Suprapubic skin (tissue), 3 donors: Measurements from ENCODE around the gene FOXO3.

Experiments used
- CTCF ChIP-seq, 2 donors: fragments of 200-600 bp in 1 of 2; fragments of 450-650 bp in 1 of 2; sonication (generic) in 1 of 2; IDR thresholded peaks; one replicate each; pipeline ENCODE4 v1.5.1; 2016 to 2019; ENCODE audit warnings: antibody characterized with exemption in 2 of 2, mild to moderate bottlenecking in 1 of 2, moderate library complexity in 1 of 2
- POLR2A ChIP-seq, 2 donors: fragments of 450-650 bp; IDR thresholded peaks; one replicate each; pipeline ENCODE4 v1.6.1; 2017; ENCODE audit warnings: antibody characterized with exemption in 2 of 2, mild to moderate bottlenecking in 2 of 2, moderate library complexity in 2 of 2

GRCh38 chr6:108733706-108734265, 173.1 kb downstream of the FOXO3 start:
- TF ChIP-seq POLR2A (IDR thresholded peaks at IDR 0.05) (no peak), CTCF (IDR thresholded peaks at IDR 0.05) (no peak)
